ENCODE data around the gene CCDC188.

The CCDC188 gene

DNA sequence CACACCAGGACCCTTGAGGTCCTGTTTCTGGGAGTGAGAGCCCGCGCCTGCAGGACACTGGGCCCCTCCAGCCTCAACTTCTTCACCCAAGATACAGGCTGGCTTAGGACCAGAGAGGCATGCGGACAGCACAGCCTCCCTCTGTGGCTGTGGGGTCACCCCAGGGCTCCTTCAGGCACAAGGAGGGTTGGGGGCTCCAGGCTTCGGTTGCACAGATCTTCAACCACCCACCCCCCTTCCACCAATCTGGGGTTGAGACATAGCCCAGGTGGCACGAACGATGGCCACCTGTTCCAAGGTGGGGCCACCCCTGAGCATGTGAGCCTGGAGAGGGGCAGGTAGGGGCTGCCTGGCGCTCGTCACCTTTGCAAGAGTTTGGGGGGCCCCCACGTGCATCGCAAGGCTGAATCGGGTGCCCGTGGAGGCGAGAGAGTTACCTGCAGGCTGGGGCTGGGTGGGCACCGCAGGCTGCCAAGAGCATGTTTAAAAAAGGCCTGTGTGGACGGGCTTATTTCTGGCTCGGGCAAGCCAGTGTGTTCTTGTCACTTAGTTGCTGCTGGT is 18.1 kb downstream of the CCDC188 start:
- DNase-seq (ENCODE audit: low read depth), result no peak

DNA sequence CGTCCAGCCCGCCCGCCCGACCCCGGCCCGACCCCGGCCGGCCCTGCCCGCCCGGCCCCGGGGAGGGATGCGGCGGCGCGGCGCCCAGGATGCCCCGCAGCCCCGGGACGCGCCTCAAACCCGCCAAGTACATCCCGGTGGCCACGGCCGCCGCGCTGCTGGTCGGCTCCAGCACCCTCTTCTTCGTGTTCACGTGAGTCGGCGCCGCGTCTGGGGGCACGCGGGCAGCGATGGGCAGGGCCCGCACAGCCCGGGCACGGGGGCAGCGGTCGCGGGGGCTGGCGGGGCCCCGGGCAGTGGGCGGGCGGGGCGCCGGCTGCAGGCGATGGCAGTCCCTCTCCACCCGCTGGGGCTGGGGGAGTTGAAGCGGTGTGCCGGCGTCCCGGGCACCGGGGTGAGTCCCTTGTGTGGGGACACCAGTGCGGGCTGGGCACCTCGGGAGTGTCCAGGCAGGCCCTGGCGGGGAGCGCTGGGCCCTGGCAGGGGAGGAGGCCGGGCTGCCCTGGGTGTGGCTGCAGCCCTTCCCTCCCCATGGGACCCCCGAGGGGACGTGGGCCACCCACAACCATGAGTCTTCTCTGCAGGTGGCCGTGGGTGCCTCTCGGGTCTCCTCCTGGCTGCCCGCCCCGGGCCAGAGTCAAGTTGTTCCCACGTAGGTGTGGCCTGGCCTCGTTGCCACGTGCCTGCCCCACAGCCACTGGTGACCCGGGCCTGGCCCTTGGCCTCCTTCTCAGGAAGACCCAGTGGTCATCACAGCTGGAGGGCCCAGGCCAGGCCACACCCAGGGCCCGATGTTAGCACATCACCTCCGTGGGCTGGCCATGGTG is 18.8 kb downstream of the CCDC188 start:
- DNase-seq (ENCODE audit: low read depth), result no peak

DNA sequence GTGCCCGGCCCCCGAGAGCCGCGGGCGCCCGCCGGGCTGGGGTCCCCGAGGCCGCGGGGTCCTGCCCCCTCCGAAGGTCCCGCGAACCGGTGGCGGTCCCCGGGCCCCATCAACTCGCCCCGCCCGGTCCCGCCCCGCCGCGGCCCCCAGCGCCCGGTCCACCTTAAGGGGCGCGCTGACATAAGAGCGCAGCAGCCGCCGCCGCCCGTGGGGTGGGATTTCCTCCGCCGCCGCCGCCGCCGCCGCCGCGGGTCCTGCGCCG is 19.3 kb downstream of the CCDC188 start, which contains the start of gene ZDHHC8:
TSS of gene ZDHHC8 (plus strand) at position 208 of the 262 bp plus-strand sequence. CDS start 144 bp downstream, outside the sequence.
- DNase-seq (ENCODE audit: low read depth), result no peak

DNA sequence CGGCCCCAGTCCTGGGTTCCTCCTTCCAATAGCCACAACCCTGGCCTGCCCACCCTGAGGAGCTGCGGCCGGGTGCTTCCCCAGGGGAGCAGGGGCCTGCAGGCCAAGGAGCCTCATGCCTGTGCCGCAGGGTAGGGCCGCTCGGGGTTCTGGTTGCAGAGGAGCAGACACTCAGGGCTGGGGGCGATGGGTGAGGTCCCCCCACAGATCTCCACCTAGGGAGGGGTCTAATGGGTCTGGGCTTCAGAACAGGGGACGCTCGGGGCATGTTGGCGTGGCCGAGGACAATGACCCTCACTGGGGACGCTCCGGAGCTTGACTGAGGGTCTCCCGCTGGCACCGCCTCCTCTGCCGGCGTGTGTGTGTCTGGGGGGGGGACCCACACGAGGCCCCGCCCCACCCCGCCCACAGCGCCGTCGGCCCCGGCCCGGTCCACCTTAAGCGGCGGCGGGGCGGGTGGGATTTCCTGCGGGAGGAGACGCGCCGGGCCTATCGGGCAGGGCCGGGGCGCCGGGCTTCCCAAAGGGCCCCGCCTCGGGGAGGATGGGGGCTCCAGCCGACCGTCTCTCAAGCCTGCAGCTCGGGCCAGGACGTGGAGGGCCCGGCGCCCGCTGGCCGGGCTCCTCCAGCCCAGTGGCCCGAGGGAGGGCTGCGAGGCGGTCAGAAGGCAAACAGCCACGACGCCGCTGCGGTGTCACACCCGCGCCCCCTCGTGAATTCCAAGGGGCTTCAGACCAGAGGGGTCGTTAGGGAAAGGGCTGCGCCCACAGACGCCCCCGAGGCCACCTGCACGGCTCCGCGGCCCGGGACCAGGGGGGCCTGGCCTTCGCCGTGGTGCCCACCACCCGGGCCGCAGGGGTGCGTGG is 19.9 kb downstream of the CCDC188 start:
- no peak for DNase-seq (ENCODE audit: low read depth)

DNA sequence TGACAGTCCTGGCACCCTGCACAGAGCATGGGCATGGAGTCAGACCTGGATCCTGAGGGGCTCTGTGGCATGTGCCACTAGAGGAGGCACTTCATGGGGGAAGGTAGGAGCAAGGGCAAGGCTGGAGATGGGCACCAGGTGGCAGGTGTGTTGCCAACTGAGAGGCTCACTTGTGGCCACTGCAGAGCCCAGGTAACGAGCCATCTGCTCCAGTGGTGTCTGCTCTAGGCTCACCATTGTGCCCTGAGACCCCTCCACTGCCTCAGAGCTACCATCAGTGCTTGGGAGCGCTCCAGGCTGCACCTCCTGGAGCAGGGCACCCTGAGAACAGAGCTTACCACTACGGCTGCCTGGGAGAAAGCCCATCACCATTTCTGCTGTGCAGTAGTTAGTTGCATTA is 20.5 kb downstream of the CCDC188 start:
- DNase-seq (ENCODE audit: low read depth), result no peak

DNA sequence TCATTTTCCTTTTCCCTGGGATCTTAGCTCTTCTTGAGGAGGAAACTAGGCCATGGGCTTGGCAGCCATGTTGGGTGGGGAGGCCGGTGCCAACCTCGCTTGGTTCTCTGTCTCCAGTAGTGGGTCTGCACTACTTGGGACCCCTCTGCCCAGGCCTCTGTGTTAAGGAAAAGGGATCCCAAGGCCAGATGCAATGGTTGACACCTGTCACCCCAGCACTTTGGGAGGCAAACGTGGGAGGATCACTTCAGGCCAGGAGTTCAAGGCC is 21.2 kb downstream of the CCDC188 start:
- no peak for DNase-seq (ENCODE audit: low read depth)

DNA sequence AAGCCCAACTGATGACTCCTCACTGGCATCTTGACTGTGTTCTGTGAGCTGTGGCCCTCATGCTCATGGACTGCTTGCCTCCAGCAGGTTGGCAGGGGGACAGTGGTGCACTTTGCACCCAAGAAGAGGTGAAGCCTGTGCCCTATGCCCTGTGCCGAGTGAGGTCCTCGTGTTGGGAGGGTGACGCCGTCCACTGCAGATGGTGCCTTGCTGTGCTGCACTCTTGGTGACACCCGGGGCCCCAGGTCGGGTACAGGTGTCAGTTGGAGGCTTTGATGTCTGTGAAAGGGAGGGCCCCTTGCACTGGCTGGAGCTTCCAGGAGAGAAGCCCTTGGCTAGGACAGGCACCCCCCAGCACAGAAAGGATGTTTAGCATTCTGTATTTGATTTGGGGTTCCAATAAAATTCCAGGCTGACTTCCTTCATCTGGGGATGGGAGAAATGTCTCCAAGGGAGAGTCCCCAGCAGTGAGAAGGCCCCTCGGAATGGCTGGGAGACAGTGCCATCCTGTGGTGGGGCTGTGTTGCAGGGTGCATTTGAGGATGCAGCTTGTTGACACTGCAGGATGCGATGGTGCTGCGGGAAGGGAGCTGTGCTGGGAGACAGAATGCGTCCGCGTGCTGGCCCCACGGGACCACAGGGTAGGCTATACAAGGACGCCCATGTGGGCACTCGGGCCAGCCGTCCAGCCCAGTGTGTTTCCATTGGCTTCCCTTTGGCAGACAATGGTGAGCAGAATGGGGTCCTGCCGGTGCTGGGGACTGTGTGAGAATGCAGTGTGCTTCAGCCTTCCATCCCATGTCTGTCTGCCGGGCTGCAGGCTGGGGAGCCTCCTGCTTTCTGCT is 21.7 kb downstream of the CCDC188 start:
- DNase-seq (ENCODE audit: low read depth), result no peak

DNA sequence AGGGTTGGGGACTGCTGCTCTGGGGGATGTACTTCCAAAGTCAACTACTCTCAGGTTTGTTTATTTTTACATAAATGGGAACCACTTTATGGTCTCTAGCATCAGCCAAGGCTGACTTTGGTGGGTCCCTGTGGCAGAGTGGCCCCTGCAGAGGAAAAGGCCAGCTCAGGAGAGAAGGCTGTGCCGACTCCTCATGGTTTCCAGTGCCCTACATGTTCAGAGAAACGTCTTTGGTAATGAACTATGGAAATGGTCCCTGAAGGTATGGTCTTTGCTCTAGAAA is 22.3 kb downstream of the CCDC188 start:
- DNase-seq (ENCODE audit: low read depth), result no peak

DNA sequence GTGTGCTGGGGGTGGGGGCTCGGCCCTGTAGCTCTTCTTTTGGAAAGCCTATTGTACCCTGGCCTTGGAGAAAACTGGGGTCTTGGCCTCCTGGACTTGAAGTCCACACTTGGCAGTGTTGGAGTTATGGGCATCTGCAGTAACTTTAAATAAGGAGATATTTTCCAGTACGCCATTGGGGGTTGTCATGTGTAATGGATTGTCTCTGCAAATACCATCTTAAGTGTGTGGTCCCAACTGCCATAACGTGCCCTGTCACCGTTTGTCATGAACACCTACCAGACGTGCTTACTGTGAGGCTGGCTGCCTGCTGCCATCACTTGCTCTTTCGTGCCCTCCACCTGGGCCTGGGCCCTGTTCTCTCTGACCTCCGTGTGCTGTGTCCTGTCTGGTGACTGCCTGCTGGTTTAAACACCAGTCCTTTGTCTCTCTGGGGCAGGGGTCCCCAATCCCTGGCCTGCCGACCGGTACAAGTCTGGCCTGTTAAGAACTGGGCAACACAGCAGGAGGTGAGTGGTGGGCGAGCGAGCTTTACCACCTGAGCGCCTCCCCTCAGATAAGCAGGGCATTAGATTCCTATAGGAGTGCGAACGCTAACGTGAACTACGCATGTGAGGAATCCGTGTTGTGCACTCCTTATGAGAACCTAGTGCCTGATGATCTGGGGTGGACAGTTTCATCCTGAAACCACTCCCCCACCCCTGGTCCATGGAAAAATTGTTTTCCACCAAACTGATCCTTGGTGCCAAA is 22.8 kb downstream of the CCDC188 start:
- DNase-seq (ENCODE audit: low read depth), result no peak

DNA sequence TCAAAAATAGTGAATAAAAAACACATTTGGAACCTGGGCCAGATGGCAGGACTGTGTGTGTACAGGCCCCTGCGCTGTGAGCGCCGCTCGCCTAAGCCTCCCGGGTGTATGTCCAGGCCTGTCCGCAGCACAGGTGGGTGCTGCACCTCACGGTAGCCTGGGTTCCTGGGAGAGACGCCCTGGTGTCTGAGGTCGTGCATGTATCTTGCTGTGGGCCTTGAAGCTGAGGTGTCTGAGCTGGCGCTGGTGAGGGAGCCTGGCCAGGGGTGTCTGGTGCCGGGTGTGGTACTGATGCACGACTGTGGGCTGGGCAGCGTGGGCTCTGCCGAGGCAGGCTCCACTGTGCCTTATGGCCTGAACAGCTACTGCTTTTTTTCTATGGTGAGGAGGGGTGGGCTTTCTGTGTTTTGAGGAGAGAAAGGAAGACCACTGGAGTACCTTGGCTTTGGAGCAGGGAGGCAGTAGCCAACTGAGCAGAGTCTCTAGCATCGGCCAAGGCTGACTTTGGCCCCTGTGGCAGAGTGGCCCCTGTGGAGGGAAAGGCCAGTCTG is 23.5 kb downstream of the CCDC188 start:
- no peak for DNase-seq (ENCODE audit: low read depth)

DNA sequence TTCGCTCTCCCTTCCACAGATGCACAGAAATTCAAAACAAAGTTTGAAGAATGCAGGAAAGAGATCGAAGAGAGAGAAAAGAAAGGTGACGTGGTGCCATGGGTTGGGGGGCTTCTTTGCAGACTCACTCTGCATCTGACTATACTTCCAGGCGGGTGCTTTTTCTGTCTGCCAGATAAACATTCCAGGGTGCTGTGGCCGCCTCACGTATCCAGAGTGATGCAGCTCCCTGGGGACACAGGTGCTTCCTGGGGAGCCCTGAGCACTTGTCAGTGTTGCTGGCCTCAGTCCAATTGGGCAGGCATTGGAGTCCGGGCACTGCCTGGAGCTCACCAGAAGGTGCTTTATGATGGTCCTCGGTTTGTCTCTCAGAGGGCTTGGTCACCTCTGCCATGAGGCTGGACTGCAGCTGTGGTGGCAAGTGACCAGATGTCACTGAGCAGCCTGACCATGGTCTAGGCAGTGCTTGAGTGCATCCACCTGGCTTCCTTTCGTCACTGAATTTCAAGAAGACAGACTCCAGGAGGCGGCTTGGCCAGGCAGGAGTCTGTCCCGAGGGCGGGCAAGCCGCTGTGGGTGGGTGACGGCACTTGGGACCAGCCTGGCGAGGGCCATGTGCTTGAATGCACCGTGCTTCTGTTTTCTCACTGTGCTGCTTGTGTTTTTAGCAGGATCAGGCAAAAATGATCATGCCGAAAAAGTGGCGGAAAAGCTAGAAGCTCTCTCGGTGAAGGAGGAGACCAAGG is 24.4 kb downstream of the CCDC188 start:
- no peak for DNase-seq (ENCODE audit: low read depth)

DNA sequence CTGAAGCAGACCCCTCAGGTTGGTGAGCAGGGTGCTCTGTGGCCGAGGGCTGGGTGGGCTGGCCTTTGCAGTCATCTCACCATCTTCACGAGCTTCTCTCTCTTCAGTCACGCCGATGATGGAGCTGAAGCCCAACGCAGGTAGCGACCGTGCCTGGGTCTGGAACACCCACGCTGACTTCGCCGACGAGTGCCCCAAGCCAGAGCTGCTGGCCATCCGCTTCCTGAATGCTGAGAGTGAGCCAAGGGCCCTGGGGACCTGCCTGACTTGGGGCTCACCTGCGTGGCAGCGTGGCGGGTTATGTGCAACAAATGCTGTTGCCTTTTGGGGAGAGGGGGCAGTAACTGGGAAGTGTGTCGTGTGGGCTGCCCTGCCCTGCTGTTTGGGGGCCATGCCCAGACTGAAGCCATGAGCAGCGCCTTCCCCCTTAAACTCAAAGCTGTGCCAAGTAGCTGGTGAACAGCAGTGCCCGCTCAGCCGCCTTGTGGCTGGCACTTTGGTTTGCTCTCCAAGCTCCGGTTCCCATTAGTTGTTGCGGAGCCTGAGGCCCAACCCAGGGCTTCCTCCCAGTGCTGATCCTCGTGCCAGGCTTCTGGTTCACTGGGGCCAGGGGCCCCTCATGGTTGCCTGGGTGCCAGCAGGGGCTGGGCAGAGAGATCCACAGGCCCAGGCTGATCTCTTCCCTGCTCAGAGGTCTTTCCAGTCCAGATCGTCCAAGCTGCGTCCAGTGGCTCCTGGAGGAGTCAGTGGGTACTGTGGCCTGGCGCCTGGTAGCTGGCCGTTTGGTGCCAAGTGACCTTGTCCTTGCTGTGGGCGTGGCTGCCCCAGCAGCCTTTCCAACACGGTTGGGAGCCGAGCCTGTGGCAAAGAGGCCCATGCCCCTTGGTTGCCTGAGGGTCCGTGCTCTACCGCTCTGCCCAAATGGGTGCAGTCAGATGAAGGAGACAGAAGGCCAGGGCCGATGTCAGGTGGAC is 25.4 kb downstream of the CCDC188 start:
- no peak for DNase-seq (ENCODE audit: low read depth)

DNA sequence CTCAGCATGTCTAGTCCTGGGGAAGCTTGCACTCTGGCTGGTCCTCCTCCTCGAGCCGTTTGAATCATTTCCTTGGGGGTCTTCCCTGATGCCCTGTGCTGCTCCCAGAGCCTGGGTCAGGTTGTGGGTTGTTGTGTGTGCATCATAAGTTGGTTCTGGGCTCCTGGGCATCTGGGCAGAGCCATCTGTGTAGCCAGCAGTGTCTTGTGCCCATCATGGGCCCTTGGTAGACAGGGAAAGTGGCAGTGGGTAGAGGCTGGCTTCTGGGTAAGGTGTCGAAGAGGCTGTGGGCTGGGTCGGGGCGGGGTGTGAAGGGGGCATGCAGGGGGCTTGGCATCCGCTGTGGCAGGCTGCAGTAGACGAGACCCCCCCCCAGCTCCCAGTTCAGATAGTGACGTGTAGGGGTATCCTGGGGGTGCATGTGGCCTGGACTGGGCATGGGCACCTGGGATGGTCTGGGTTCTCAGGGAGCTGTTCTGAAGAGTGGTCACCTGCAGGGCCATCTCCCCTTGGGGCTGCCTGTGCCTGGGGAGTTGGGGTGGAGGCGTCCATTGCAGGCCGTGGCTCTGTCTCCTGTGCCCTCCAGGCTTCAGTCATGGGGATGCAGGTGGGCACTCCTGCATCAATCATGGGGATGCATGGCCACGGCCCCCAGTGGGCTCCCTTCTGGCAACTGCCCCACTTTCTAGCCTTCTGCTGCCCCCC is 26.6 kb downstream of the CCDC188 start:
- DNase-seq (ENCODE audit: low read depth), result no peak

DNA sequence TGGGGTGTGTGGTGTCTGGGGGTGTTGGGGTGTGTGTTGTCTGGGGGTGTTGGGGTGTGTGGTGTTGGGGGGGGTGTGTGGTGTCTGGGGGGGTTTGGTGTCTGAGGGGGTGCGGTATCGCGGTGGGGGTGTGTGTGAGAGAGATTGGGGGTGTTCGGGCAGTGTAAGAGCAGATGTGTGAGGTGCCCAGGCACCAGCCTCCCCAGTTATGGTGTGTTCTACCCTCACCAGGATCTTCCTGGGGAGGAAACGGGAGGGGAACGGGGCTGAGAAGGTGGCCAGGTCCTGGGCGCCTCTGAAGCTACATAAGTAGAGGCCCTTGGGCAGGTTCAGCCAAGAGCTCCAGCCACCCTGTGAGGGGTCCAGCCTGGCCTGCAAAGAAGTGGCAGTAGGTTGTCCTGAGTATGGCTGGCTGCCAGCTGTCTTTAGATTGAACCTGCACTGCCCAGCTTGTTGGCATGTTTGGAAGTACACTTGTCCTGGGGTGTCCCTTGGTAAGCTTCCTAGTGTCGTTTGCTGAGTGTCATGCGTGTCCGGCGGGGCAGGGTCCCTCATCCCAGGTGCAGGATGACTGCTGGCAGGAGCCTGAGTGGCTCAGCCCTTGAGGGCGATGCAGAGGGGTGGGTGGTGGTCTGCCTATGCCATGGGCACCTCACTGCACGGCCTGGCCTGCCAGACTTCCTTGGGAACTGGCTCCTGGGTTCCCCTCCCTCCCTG is 27.3 kb downstream of the CCDC188 start:
- no peak for DNase-seq (ENCODE audit: low read depth)

DNA sequence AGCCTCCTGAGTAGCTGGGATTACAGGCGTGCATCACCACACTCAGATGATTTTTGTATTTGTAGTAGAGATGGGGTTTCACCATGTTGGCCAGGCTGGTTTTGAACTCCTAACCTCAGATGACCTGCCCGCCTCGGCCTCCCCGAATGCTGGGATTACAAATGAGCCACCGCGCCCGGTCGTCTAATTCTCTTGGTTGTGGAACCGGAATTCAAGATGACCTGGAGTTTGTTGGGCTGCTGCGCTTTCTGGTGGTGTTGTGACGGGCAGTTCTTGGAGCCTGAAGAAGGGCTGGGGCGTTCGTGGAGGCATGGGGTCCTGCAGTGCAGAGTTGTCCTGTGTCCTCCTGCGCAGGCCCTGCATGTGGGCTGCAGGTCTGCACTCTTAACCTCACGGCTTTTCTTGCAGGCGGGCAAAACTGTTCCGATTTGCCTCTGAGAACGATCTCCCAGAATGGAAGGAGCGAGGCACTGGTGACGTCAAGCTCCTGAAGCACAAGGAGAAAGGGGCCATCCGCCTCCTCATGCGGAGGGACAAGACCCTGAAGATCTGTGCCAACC is 28.9 kb downstream of the CCDC188 start:
- DNase-seq (ENCODE audit: low read depth), result no peak

DNA sequence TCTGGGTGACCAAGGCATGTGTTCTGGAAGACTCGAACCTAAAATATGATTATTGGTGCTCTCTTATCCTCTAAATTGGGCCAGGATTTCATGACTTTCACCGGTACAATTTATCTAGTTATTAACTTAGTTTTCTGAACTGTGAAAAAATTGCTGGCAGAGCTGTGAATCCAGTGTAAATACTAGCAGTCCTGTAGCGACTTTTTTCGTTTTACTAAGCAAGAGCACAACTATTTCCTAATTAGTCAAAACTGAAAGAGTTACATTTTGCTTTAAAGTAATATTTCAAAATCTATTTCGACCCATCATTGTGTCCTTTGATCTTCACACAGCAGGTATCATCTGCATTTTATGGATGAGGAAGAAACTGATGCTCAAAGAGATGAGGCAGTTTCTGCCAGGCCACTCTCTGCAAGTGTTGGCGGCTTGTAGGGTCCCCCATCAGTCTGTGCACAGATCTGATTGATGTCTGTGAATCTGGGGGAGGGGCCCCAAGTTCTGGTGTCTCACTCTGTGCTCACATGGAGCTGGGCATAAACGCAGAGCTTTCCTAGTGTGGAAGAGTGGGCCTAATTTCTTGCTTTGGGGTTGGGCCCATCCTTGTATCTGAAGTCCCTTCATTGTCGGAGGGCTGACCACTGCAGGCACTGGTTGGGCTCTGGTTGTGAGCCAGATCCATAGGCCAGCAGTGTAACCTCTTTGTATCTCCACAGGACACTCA is 32.4 kb downstream of the CCDC188 start:
- no peak for DNase-seq (ENCODE audit: low read depth)

DNA sequence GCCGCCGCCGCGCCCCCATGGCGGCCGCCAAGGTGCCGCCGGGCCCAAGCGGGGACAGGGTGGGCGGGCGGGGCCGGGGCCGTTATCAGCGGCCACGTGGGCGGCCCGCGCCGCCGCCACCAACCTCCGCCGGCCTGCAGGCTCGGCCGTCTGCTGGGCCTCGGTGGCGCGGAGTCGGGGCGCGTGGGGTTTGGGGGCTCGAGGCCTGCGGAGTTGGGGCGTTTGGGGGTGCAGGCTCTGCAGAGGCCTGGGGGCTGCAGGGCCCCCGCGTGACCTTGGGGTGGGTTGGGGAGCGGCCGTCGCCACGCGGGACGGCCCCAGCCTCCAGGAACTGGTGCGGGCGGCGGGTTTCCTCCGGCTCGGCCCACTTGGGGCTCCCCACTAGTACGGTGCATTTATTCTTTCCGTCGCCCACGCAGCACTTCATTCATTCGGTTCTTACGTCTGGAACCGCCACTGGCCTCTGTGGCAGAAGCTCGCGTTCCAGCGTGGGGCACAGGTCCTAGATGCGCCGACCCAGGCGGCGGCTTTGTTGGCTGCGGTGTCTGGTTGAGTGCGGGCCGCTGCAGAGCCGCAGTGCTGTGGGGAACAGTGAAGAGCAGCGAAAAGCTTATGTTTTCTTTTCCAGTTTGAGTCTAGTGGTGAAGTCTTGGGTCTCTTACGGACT is 33.1 kb downstream of the CCDC188 start:
- DNase-seq (ENCODE audit: low read depth), result no peak

Measured in non-pigmented ciliary epithelial cell (primary cell).